Keratinocyte (primary cell): ENCODE results near the gene SLF2. TPM values are rescaled to one million over a fixed set of nuclear protein-coding genes. Genes with fewer than 3 reads are reported as not detected.
A peak's percentile ranks its signal among the peaks of the same experiment; 100 is the strongest.

Experiments used
- DNase-seq: peaks from one replicate; pipeline ENCODE4 v3.0.0-alpha.2; 2011; ENCODE audit warnings: low read depth, missing footprints, low spot score
- FAIRE-seq: peaks from 2 replicates; lab custom pipeline; 2011; peaks lifted over from hg19 to GRCh38; lab: Jason Lieb, UNC
- H2AFZ ChIP-seq: 2 replicates; pipeline ENCODE4 v1.6.0; 2012; ENCODE audit warnings: low read length, control low read depth, inconsistent platforms; ENCODE audit not compliant: control insufficient read depth
- H3K27ac ChIP-seq: 2 replicates; pipeline ENCODE4 v1.5.1; 2011; ENCODE audit warnings: low read length; ENCODE audit not compliant: control insufficient read depth, insufficient read depth
- H3K27me3 ChIP-seq: 3 replicates; pipeline ENCODE4 v1.6.0; 2011; ENCODE audit warnings: low read length; ENCODE audit not compliant: control insufficient read depth, insufficient read depth; ENCODE audit errors: extremely low read depth
- H3K36me3 ChIP-seq, 2 experiments: 2 replicates in 1 of 2; 3 replicates in 1 of 2; pipeline ENCODE4 v1.5.1; 2011; ENCODE audit warnings: low read length in 2 of 2, mild to moderate bottlenecking in 1 of 2; ENCODE audit not compliant: control insufficient read depth in 2 of 2, insufficient read depth in 2 of 2; ENCODE audit errors: extremely low read depth in 1 of 2
- H3K4me1 ChIP-seq: 3 replicates; pipeline ENCODE4 v1.5.1; 2011; ENCODE audit warnings: low read length; ENCODE audit not compliant: control insufficient read depth, insufficient read depth; ENCODE audit errors: extremely low read depth
- H3K4me2 ChIP-seq: 3 replicates; pipeline ENCODE4 v1.6.0; 2011; ENCODE audit warnings: low read depth, low read length; ENCODE audit not compliant: control insufficient read depth, insufficient read depth; ENCODE audit errors: extremely low read depth
- H3K4me3 ChIP-seq, 3 experiments: fragments of 200-600 bp in 1 of 3; sonication (generic) in 1 of 3; 2 replicates in 2 of 3; 3 replicates in 1 of 3; pipeline ENCODE4 v1.5.1; 2011 to 2016; ENCODE audit warnings: low read length in 3 of 3, mild to moderate bottlenecking in 3 of 3, control low read depth in 2 of 3, inconsistent platforms in 1 of 3, low read depth in 1 of 3, mixed read lengths in 1 of 3, mixed run types in 1 of 3, moderate library complexity in 1 of 3; ENCODE audit not compliant: control insufficient read depth in 2 of 3, insufficient read depth in 2 of 3; ENCODE audit errors: extremely low read depth in 1 of 3
- H3K79me2 ChIP-seq: 2 replicates; pipeline ENCODE4 v1.6.0; 2012; ENCODE audit warnings: low read length; ENCODE audit not compliant: control insufficient read depth, insufficient read depth
- H3K9ac ChIP-seq: 3 replicates; pipeline ENCODE4 v1.6.0; 2011; ENCODE audit warnings: low read length; ENCODE audit not compliant: control insufficient read depth, insufficient read depth; ENCODE audit errors: extremely low read depth
- H3K9me1 ChIP-seq: 3 replicates; pipeline ENCODE4 v1.6.0; 2011; ENCODE audit warnings: low read length; ENCODE audit not compliant: control insufficient read depth, insufficient read depth; ENCODE audit errors: extremely low read depth
- H3K9me3 ChIP-seq: 2 replicates; pipeline ENCODE4 v1.5.1; 2012; ENCODE audit warnings: low read depth, low read length; ENCODE audit not compliant: control insufficient read depth
- H4K20me1 ChIP-seq: 3 replicates; pipeline ENCODE4 v1.6.0; 2011; ENCODE audit warnings: low read length; ENCODE audit not compliant: control insufficient read depth, insufficient read depth; ENCODE audit errors: extremely low read depth
- EZH2 ChIP-seq: IDR thresholded peaks from one replicate; pipeline ENCODE4 v1.6.1; 2012; ENCODE audit warnings: inconsistent platforms, mild to moderate bottlenecking, low read length, moderate library complexity
- dilution Hi-C: fragments of 300-500 bp; cut with MboI; formaldehyde crosslinking; loops from one replicate; pipeline ENCODE4 v1.7.0; 2020; ENCODE audit warnings: low sequenced_read_pairs; ENCODE audit not compliant: extremely low pct_ligation_motif_present
- polyA plus RNA-seq, 5 experiments: library from polyadenylated mRNA; depleted of rRNA in 3 of 5; stranded (reverse) in 3 of 5; stranded (forward) in 1 of 5; unstranded in 1 of 5; fragments of >200 nt; gene quantifications; 1 replicate in 1 of 5; 2 replicates in 3 of 5; 3 replicates in 1 of 5; pipeline versions ENCODE4 v1.2.1 to v1.2.3, GENCODE V29; 2011 to 2012; ENCODE audit warnings: missing spikeins in 2 of 5, low read depth in 1 of 5, low replicate concordance in 1 of 5
- TF ChIP-seq, protein P1 (sequence below), 3 experiments: IDR thresholded peaks in 1 of 3; conservative IDR thresholded peaks in 1 of 3; optimal IDR thresholded peaks in 1 of 3; 2 replicates in 2 of 3; 3 replicates in 1 of 3; pipeline versions ENCODE3 to v1.5.1; 2011; ENCODE audit warnings: low read length in 3 of 3, mild to moderate bottlenecking in 3 of 3, moderate library complexity in 2 of 3, control low read depth in 1 of 3, inconsistent platforms in 1 of 3; ENCODE audit not compliant: insufficient read depth in 2 of 3; ENCODE audit errors: extremely low read depth in 1 of 3

The SLF2 gene
- polyA plus RNA-seq, 1 donor (not counting 4 experiments of a cell fraction or from before 2014, with no cell fraction given) = 7.1 TPM

DNA sequence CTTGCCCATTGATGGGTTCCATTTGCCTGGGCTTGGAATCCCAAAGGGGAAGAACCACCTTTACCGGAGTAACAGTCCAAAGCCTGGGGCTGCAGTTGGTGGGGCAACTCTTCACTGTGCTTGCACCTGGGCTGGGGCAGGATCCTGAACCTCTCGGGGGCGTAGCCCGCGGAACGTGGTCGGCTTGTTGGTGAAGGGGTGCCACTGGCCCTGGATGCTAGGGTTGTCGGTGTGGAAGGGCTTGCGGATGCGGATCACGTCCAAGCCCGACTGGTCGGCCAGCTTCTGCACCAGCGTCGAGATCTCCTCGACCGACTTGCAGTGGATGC lies 73.8 kb downstream of the SLF2 start:
- TF ChIP-seq, protein P1, sequence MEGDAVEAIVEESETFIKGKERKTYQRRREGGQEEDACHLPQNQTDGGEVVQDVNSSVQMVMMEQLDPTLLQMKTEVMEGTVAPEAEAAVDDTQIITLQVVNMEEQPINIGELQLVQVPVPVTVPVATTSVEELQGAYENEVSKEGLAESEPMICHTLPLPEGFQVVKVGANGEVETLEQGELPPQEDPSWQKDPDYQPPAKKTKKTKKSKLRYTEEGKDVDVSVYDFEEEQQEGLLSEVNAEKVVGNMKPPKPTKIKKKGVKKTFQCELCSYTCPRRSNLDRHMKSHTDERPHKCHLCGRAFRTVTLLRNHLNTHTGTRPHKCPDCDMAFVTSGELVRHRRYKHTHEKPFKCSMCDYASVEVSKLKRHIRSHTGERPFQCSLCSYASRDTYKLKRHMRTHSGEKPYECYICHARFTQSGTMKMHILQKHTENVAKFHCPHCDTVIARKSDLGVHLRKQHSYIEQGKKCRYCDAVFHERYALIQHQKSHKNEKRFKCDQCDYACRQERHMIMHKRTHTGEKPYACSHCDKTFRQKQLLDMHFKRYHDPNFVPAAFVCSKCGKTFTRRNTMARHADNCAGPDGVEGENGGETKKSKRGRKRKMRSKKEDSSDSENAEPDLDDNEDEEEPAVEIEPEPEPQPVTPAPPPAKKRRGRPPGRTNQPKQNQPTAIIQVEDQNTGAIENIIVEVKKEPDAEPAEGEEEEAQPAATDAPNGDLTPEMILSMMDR (optimal IDR thresholded peaks at IDR 0.05 in 1 of 3, IDR thresholded peaks at IDR 0.05 in 1 of 3, conservative IDR thresholded peaks at IDR 0.05 in 1 of 3; ENCODE audit: extremely low read depth in 1 of 3, insufficient read depth in 2 of 3, low read length in 3 of 3) = no peak
- no peak for TF ChIP-seq EZH2
- Histone ChIP-seq H3K36me3 (peaks cover 26 to 41% of the 10 kb centered on the region in 2 experiments), H3K27ac (peak overlapping the region; percentile 63), H3K9me3 (no peaks in the 10 kb centered on the region), H3K27me3 (no peaks in the 10 kb centered on the region), H3K4me3 (peak overlapping the region; percentile 85 to 98 (median 87)), H4K20me1 (no peaks in the 10 kb centered on the region), H3K4me2 (peak overlapping the region; percentile 97), H3K4me1 (peaks cover 17% of the 10 kb centered on the region), H3K9me1 (peaks cover 4% of the 10 kb centered on the region), H3K79me2 (peaks cover 56% of the 10 kb centered on the region), H3K9ac (peak overlapping the region; percentile 85), H2AFZ (peak overlapping the region; percentile 99)
- no peak for FAIRE-seq
- dilution Hi-C loops = no loop called here
- no peak for DNase-seq

DNA sequence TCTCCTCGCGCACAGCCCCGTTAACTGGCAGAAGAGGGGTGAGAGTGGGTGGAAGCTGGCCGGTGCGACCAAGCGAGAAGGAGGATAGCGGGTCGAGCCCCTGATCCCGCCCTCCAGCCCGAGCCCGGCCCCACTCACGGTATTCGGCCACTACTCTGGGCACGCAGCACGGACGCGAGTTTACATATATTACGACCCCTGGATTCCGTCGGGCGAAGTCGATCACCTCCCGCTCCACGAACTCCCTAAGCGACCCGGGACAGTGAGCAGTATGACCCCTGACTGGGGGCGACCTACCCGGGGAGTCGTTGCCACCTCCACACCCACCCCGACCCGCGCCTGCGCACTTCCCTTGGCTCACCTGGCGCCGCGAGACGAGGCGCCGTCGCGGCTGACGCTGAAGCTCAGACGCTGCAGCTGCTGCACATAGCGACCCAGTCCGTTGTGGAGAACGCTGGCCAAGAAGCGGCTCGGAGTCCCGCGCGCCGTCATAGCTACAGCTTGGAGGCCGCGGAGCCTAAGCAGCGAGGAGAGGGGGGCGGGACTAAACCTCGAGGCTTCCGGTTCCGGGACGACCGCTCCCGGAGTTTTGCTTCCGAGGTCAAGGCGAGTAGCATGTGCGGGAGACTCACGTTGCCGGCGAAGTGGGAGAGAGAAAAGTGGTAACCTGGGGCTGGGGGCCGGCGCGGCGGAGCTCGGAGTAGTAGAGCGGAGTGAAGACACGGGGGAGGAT lies 74.4 kb downstream of the SLF2 start, which contains the start of the genes MRPL43 and TWNK:
TSS of gene MRPL43 (minus strand) at position 546 of the 733 bp plus-strand sequence. CDS start at position 492, 54 bp downstream.
TSS of gene TWNK (plus strand) at position 592 of the 733 bp plus-strand sequence. CDS start 668 bp downstream, outside the sequence.
- dilution Hi-C loops = no loop called here
- TF ChIP-seq EZH2 = no peak
- TF ChIP-seq, protein P1 (optimal IDR thresholded peaks at IDR 0.05 in 1 of 3, IDR thresholded peaks at IDR 0.05 in 1 of 3, conservative IDR thresholded peaks at IDR 0.05 in 1 of 3; ENCODE audit: extremely low read depth in 1 of 3, insufficient read depth in 2 of 3, low read length in 3 of 3) = no peak
- peak within 1 kb of the TSS; percentile 85 for H3K9ac ChIP-seq
- peak within 1 kb of the TSS; percentile 99 for H2AFZ ChIP-seq
- no peaks in the 10 kb centered on the region for H3K27me3 ChIP-seq
- H3K9me1 ChIP-seq = peaks cover 4% of the 10 kb centered on the region
- peak within 1 kb of the TSS; percentile 85 to 98 (median 87) for H3K4me3 ChIP-seq
- H3K9me3 ChIP-seq = no peaks in the 10 kb centered on the region
- no peaks in the 10 kb centered on the region for H4K20me1 ChIP-seq
- FAIRE-seq (peak; percentile 71), DNase-seq (peak; percentile 25)
- peak within 1 kb of the TSS; percentile 97 for H3K4me2 ChIP-seq
- peaks cover 56% of the 10 kb centered on the region for H3K79me2 ChIP-seq
- peaks cover 24 to 41% of the 10 kb centered on the region in 2 experiments for H3K36me3 ChIP-seq
- H3K27ac ChIP-seq = peak within 1 kb of the TSS; percentile 63
- peaks cover 17% of the 10 kb centered on the region for H3K4me1 ChIP-seq
